Measurements from ENCODE around the gene MAPK12. TPM values are rescaled to one million over a fixed set of nuclear protein-coding genes. Genes with fewer than 3 reads are reported as not detected.
"Not testable (repeated sequence)": the region's sequence is repeated elsewhere in the genome, so short reads cannot be mapped to it uniquely, and the experiment has no call there.

The MAPK12 gene
- total RNA-seq, 1 donor from 2014 or later = 2.6 TPM

DNA sequence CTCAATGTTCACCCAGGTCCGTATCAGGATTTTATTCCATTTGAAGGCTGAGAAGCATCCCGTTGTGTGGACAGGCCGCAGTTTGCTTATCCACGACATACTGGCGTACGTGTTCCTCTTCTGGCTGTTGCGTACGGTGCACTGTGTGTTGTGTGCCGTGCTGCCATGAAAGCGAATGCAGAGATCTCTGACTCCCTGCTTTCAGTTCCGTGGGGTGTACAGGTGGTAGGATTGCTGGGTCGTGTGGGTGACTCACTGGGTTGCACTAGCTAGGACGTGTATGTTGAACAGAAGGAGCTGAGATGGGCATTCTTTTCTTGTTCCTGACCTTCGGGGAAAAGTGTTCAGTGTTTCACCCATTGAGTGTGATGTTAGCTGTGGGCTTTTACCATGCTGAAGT, 50.3 kb downstream of the MAPK12 start:
- no peak for ATAC-seq

DNA sequence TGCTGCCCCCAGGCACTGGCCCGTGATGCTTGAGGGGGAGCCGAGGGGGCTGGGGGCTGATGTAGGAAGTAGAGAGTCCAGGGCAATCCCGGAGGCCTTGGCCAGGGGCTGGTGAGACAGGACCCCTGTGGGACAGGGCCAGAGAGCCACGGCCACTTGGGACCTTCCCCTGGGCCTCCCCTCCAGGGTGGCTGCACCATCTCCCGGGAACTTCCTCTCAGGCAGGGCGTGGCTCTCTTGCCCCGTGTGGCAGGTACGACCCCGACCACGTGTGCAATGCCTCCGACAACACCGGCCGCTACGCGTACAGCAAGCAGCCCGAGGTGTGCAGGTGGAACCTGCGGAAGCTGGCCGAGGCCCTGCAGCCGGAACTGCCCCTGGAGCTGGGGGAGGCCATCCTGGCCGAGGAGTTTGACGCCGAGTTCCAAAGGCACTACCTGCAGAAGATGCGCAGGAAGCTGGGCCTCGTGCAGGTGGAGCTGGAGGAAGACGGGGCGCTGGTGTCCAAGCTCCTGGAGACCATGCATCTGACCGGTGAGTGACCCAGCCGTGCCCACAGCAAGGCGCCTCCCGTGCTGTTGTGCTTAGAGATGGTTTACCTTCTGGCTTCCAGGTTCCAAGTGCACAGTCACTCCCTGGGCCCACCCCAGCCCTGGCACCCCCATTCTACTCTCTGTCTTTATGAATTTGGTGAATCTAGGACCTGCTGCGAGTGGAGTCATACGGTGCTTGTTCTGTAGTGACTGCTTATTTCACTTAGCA, 50.9 kb downstream of the MAPK12 start:
- ATAC-seq = no peak

DNA sequence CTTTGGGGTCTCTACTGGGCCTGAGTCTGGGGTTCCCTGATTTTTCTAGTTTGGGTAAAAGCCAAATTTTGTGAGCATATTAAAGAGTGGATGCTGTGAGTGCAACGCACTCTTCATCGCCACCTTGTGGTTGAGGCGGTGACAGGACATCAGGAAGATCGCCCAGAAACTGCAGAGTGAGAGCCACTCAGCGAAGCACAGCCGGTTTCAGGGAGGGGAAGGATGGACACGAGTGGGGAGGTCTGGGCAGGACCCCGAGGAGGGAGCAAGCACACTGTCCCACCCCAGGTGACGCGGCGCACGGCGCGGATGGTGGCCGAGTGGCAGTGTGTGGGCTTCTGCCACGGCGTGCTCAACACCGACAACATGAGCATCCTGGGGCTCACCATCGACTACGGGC, 51.6 kb downstream of the MAPK12 start:
- peak; percentile 67 for ATAC-seq

DNA sequence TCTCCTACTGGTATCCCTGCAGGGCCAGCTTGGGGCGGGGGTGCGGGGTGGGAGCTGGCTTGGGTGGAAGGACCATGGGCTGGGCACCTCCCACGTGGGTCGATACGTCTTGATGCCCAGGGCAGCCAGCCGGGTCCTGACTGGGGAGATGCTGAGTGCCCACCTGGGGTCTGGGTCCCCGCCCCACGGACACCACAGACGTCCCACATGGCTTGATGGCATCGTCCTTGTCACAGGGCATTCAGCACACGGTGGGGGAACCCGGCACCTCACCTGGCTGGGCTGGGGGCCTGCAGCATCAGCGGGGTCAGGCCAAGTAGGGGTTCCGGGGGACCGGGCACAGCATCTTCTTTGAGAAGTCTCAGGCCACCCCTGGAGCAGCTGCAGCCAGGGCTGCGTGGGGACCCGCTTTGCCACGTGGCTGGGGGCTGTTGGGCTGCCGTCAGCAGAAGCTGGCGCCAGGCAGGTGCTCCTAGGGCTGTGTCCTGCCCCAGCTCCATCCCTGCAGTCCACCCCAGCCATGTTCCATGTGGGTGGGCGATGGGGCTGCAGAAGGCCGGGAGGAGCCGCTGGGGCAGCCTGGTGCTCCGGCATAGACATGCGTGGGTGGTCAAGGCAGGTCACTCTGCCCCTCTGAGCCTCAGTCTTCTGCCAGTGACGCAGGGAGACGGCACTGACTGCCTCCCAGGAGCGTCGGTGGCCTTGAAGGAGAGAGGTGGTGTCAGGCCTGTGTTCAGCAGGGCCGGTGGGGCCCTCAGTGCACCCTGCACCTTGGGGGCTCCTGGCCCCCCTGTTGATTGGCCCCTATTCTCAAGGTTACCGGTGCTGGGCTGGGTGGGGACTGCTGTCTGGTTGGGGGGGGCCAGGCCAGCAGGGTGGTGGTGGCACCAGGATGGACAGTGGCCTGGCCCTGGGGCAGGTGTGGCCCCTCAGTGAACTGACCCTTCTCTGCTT, 52.3 kb downstream of the MAPK12 start:
- ATAC-seq = peak; percentile 18

DNA sequence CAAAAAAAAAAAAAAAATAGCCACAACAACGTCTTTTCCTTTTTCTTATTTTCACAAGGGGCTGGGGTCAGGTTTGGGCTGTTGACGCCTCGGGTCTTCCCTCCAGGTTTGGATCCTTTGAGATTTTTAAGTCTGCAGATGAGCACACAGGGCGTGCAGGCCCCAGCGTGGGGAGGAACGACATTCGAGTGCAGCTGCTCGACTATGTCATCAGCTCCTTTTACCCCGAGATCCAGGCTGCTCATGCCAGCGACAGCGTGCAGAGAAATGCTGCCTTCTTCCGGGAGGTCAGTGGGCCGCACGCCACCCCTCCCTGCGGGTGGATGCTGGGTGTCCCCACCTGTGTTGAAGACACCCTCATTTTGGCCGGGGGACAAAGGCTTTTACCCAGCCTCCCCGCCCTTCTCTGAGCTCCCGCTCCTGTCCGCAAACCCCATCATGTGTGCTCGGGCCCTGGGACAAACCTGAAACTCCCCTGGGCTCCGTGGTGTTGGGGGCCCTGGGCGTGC, 53.0 kb downstream of the MAPK12 start:
- no peak for ATAC-seq

DNA sequence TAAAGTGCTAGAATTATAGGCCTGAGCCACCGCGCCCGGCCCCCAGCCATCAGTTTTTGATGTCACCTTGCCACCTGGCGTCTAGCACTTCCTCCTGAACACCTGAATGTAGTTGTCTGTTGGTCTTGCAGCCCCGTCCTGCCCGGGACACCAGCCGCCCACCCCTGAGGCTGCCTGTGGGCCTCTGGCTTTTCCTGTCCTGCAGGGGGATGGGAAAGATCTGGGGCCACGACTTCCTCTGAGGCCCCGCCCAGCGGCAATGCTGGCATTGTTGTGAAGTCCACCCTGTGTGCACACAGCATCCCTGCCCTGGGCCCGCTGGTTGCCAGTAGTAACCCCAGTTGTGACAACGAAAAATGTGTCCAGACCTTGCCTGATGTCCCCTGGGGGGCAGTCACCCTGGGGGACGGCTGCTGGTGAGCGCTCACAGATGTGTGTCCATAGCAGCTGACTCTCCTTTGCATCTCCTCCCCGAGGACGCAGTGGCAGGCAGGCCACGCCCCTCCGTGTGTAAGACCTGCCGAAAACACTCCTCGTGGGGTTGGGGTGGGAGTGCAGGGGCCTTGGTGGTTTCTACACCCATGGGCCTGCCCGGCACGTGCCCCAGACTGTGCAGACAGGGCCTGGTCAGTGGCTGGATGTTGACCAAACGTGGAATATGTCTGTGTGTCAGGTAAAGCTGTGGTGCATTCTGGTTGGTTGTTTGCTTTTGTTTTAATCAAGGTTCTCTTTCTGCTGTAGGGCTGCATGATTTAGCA, 53.9 kb downstream of the MAPK12 start:
- ATAC-seq = no peak

DNA sequence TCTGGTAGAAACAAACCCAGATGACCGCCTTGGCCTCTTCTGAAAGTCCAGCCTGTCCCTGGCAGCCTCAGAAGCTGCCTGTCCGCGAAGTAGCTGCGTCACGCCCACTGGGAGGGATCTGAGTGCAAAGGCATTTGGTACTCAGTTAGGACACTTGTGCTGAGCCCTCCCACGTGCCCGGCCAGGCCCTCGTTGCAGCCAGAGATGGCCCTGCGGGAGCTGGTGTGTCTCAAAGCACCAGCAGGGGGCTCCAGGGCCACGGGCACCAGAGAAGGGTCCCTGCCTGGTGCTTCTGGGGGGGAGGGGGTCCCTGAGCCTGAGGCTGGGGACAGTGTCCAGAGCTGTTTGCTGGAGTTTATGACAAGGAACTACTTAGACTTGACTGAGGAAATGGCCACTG, 54.9 kb downstream of the MAPK12 start:
- ATAC-seq = no peak

DNA sequence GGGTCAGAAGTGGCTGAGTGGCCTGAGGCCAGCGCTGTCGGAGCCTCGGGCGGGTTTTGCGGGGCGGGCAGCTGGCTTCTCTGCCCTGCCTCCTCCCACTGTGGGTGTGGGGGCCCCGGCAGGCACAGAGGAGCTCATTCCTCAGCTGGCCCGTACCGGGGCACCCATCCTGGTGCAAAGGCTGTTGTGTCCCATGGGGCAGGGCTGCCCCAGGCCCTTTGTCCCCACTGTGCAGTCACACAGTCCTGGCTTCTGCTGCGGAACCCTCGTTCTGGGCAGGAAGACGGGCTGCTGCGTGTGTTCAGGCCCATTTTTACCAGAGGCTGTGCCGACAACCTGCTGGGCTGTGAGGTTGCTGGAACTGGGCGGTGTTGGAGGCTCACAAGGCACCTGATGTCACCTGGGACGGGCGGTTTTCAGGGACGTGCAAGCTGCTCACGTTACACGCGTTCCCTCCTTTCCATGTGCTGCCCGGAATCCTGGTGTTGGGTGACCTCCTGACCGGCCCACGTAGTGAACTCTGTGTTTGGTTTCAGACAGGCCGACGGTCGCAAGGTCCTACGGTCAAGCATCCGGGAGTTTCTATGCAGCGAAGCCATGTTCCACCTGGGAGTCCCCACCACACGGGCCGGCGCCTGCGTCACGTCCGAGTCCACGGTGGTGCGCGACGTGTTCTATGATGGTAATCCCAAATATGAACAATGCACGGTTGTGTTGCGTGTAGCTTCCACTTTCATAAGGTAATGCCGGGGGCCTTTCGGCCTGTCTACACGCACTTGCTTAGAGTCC, 55.5 kb downstream of the MAPK12 start:
- ATAC-seq = no peak

DNA sequence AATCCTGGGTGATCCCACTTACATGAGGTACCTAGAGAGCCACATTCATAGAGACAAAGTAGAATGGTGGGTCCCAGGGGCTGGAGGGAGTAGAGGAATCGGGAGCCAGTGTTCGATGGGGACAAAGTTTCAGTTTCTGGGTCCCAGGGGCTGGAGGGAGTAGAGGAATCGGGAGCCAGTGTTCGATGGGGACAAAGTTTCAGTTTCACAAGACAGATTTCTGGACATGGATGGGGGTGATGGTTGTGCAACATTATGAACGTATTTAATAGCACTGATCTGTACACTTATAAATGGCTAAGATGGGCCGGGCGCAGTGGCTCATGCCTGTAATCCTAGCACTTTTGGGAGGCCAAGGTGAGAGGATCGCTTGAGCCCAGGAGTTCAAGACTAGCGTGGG, 56.5 kb downstream of the MAPK12 start:
- not testable (repeated sequence) for ATAC-seq

DNA sequence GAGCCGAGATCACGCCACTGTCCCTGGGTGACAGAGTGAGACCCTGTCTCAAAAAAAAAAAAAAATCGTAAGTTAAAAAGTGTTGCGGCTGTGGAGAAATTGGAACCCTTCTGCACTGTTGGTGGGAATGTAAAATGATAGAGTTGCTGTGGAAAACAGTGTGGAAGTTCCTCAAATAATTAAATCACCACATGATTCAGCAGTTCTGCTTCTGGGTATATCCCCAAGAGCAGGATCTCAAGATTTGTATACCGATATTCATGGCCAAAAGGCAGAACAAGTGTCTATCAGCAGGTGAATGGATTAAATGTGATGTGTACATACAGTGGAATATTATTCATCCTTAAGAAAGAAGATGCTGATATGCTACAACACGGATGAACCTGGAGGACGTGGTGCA, 56.9 kb downstream of the MAPK12 start:
- ATAC-seq = no peak

DNA sequence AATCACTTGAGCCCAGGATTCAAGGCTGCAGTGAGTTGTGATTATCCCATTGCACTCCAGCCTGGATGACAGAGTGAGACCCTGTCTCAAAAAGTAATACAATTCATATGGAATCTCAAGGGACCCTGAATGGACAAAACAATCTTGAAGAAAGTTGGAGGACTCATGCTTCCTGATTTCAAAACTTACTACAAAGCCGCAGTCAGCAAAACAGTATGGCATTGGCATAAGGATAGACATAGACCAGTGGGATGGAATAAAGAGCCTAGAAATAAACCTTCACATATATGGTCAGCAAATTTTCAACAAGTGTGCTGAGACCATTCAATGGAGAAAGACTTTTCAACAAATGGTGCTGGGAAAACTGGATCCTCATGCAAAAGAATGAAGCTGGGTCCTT, 58.2 kb downstream of the MAPK12 start:
- ATAC-seq = no peak

Other genes starting within 250 kb of the MAPK12 start
- not detected for gene IL17REL, start 248.9 kb downstream of the MAPK12 start, total RNA-seq
- gene TTLL8, start 203.4 kb downstream of the MAPK12 start, total RNA-seq = not detected
- not detected for gene MLC1, start 176.3 kb downstream of the MAPK12 start, total RNA-seq
- 0.12 TPM for gene MOV10L1, start 171.7 kb downstream of the MAPK12 start, total RNA-seq
- 0.92 TPM for gene PANX2, start 91.0 kb downstream of the MAPK12 start, total RNA-seq
- 32.6 TPM for gene TRABD, start 75.8 kb downstream of the MAPK12 start, total RNA-seq
- 13.3 TPM for gene SELENOO, start 60.7 kb downstream of the MAPK12 start, total RNA-seq
- gene TUBGCP6, start 16.7 kb downstream of the MAPK12 start, total RNA-seq = 14.8 TPM
- 17.7 TPM for gene HDAC10, start 10.4 kb downstream of the MAPK12 start, total RNA-seq
- 5.8 TPM for gene MAPK11, start 8.7 kb upstream of the MAPK12 start, total RNA-seq
- 148 TPM for gene PLXNB2, start 46.0 kb upstream of the MAPK12 start, total RNA-seq
- gene DENND6B, start 65.3 kb upstream of the MAPK12 start, total RNA-seq = 2.3 TPM
- 29.3 TPM for gene PPP6R2, start 81.6 kb upstream of the MAPK12 start, total RNA-seq
- 55.0 TPM for gene SBF1, start 213.4 kb upstream of the MAPK12 start, total RNA-seq
- gene ADM2, start 219.9 kb upstream of the MAPK12 start, total RNA-seq = 11.7 TPM
- gene MIOX, start 225.2 kb upstream of the MAPK12 start, total RNA-seq = not detected
- gene LMF2, start 246.0 kb upstream of the MAPK12 start, total RNA-seq = 43.7 TPM
- gene NCAPH2, start 246.5 kb upstream of the MAPK12 start, total RNA-seq = 37.1 TPM